DMS153 treated with DMSO at 0.1 percent for 48 hours (cell line): ENCODE results near the gene HM13.
"Not testable (repeated sequence)": the region's sequence is repeated elsewhere in the genome, so short reads cannot be mapped to it uniquely, and the experiment has no call there.

Experiments
- DNase-seq: peaks from one replicate; lab custom pipeline; 2025; ENCODE audit not compliant: unreplicated experiment; lab: John Stamatoyannopoulos, UW

Gene HM13

DNA sequence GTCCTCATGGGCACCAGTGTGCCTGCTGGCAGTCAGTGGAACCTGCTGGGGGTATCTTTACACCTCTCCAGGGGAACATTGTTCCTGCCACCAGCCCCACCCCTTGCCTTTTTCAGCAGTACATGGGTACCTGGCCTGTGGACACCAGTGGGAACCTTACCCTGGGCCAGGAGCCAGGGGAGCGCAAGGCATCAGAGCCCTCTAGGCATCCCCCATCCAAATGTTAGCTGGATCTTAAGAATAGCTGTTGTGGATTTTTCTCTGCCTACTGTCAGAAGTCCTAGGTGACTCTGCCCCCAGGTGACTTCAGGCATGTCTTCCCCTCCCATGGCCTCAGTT is 52.0 kb downstream of the HM13 start:
- no peak for DNase-seq

DNA sequence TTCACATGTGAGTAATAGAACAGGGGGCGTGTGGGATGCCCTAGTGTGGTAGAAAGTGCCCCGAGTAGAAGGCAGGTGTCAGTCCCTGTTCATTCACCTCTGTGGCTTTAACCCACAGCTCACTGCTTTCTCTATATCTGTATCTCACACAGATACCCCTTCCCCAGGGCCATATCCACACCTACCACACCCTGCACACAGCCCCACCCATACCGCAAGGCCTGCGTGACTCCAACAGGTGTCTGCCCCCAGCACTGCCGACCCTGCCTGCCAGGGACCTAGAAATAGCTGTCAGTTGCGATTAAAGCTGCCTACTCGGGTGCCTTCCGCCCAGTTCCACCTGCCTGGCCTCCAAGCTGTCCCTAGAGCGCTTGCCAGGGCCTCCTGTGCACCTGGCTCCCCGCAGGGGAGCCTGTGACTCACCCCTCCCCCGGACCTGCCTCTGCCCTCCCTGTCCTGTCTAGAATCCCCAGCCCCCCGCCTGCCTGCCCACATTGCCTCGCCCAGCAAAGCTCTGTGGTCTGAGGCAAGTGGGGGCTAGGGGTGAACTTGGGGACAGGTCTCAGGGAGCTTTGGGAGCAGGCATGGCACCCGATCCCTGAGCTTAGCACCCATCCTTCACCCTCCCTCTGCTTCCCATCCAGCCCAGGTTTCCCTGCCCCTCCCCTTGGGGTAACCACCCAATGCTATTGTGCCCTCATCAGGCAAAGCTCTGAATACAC is 52.6 kb downstream of the HM13 start:
- DNase-seq = peak; percentile 90

DNA sequence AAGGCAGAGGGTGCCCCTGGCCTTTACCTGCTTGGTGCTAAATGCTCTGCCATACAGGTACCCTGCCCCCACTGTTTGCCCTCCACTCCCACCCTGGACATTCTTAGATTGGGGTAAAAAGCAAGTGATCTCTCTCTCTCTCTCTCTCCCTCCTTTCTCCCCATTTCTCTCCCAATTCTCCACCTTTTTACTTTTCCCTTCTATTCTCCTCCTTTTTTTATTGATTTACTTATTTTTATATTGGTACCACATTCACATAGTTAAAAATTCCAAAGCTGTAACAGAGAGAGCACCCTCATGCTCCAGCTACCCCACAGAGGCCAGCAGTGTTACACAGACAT is 53.1 kb downstream of the HM13 start:
- no peak for DNase-seq

DNA sequence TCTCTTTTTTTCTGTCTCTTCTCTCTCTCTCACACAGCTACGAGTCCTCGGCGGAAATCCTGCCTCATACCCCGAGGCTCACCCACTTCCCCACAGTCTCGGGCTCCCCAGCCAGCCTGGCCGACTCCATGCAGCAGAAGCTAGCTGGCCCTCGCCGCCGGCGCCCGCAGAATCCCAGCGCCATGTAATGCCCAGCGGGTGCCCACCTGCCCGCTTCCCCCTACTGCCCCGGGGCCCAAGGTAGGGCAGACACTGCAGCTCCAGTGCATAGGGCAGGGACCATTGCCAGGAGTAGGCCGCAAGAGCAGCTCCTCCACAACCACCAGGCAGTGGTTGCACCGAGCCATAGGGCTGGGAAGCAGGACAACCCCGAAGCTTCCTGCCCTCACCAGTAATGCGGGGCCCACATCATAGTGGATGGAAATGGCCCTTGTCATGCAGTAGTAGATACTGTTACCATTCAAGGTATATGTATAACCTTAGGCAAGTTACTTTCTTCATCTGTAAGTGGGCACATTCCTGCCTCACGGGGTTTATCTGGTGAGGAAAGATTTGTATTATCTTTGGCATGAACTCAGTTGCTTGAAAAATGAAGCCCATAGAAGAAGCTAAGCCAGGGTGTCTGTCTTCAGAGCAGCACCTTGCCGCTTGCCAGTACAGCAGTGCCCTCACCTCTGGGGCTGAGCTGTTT is 53.9 kb downstream of the HM13 start:
- DNase-seq = no peak

DNA sequence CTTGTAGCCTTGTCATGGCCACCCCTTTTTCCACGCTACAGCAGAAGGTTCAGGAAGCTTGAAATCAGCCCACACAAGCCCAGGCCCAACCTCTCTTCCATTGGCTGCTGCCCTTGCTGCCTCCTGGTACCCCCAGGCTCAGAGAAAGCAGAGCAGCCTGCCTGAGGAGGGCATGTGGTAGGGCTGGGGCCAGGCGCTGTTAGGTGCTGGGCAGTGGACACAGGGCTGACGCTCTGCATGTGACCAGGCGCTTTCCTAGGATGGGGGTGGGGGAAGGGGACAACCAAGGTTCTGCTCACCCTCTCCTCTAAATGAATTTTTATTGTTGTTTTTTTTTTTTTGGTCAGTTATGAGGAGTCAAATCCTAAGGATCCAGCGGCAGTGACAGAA is 54.5 kb downstream of the HM13 start:
- DNase-seq = no peak

DNA sequence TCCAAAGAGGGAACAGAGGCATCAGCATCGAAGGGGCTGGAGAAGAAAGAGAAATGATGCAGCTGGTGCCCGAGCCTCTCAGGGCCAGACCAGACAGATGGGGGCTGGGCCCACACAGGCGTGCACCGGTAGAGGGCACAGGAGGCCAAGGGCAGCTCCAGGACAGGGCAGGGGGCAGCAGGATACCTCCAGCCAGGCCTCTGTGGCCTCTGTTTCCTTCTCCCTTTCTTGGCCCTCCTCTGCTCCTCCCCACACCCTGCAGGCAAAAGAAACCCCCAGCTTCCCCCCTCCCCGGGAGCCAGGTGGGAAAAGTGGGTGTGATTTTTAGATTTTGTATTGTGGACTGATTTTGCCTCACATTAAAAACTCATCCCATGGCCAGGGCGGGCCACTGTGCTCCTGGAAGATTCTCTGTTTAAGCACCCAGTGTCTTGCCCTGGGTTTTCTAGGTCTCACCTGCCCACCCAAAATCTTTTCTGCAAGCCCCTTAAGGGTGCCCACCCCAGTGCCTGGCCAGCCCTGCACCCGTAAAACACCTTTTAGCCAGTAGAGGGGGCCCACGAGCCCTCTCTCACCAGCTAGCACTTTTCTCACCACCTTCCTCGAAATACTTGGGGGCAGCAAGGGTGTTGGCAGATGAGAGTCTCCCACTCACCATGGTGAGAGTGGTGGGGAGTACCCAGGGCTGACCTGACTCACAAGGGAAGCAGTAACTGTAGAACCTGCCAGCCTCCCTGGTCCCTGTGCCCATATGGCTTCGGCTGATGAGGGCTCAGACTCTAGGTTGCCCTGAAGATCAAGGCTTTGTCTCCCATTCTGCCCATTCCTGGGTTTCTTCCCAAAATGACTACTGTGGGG is 55.1 kb downstream of the HM13 start:
- DNase-seq = peak; percentile 37

DNA sequence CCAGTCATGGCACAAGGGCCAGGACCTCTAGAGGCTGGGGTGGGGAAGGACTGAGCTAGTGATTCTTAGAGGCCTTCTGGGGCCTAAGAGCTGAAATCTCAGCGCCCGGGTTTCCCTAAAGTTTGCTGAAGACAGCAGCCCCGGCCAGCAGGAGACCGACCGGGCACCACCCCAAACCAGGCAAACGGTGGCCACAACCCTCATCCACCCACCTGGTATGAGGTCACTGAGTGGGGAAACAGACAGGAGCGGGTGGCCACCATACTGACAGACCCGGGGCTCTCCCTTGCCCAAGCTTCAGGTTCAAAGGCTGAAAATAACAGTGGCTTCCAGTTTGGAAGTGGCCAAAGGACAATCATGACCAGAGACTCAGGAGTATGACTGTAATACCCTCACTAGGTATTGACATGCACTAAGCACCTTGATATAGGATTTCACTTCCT is 55.8 kb downstream of the HM13 start:
- DNase-seq = no peak

DNA sequence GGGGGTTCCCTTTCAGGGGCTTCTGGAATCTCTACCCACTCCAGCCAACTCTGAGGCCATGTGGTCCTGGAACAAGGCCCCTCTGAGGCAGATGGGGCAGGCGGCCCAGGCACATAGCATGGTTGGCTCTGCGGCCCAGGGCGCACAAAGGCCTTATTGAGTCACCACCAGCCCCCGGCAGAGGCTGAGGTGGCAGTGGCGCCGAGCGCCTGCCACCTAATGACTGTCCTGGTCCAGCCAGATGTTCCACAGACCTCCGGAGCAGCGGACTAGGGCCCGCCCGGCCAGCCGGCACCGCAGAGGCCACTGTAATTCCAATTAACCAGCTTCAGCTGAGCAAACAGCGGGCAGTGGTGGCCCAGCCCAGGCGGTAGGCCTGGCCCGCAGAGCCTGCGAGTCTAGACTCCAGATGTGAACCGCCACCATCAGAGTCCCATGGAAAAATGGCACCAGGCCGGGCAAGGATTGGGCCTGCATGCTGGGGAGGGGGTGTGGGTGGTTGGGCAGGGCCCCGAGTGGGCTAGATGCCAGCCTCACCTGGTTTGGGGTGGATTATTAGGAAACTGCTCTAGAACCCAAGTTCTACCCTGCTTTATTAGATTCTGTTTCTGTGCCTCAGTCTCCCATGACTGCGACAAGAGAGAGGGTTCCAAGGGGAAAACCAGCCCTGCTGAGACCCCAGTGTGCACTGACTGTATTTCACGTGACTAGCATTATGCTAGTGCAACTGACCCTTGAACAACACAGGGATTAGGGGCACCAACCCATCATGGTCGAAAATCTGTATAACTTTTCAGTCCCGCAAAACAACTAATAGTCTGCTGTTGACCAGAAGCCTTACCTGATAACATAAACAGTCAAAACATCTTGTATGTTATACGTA is 56.7 kb downstream of the HM13 start:
- DNase-seq = no peak

DNA sequence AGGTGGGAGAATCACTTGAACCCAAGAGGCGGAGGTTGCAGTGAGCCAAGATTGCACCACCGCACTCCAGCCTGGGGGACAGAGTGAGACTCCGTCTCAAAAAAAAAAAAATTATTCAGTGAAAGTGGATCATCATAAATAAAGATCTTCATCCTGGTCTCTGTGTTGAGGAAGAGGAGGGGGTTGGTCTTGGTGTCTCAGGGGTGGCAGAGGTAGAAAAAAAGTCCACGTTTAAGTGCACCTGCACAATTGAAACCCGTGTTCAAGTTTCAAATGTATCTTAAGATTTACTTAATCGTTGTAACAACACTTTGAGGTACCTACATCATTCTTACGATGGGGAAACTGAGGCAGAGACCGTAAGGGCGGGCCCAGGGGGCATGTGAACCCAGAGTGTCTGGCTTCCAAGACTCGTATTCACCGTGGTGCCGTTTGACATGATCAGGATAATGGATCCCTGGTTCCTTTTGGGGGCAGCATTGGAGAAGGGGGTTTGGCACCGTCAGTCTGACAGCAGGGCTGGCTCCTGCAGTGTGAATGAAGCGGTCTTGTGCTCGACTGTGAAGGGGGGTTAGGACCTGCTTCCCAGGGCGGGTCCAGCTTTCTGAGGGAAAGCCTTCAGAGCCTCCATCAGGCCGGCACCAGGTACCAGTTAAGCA is 57.9 kb downstream of the HM13 start:
- no peak for DNase-seq

DNA sequence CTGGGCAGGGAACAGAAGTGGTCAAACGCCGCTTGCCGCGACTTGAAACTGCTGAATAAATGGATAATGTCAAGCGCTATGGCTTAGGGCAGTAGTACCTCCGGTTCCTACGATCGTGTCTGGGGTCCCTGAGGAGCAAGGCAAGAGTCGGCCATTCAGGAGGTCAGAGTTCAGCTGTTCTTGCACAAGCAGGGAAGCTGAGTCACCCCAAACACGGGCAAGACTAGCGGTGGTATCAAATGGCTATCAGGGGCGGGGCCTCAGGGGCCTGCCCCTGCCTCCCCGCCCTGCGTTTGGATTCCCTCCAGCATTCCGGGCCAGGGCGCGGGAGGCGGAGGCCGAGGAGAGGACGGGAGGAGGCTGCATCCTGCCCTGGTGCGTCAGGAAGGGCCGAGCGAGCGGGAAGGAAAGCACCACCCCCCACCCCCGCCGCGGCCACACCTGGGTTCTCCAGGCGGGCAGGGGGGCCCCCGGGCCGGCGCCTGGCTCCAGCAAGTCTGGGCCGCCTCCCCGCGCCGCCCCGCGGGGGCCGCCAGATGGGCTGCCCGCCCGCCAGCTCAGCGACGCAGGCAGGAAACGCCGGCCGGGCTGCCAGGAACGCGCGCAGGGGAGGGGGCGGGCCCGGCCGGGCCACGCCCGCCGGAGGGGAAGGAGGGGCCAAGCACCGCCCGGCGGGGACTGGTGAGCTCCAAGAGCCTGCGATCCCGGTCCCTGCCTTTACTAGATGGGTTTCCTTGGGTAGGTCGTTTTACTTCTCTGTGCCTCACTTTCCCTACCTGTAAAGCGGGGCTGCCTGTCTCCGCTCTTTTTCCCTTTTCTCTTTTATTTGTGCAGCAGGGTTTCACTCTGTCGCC is 58.7 kb downstream of the HM13 start:
- peak; percentile 87 for DNase-seq

DNA sequence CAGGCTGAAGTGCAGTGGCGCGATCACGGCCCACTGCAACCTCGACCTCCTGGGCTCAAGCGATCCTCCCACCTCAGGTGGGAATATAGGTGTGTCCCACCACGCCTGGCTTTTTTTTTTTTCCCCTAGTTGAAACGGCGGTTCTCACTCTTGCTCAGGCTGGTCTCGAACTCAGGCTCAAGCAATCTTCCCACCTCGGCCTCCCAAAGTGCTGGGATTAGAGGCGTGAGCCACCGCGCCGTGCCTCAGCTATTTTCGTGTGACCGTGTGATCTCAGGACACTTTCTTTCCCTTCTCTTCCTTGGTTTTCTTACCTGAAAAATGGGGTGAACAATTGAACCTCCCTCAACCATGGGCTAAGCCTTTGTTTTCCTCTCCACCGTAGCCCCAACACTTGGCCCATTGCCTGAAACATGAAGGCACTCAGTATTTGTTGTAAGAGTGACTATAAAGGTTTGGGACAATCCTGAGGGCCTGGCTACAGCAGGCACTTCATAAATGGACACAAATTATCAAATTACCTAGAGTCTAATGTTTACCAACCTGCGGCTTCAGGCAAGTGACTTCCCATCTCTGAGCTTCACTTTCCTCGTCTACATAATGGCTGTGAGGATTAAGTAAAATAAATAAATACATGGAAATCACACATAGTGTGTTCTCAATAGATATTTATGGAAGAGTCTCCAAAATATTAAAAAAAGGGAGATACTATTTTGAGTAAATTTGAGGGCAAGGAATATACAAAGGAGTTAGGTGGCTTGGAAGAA is 59.5 kb downstream of the HM13 start:
- peak; percentile 91 for DNase-seq

DNA sequence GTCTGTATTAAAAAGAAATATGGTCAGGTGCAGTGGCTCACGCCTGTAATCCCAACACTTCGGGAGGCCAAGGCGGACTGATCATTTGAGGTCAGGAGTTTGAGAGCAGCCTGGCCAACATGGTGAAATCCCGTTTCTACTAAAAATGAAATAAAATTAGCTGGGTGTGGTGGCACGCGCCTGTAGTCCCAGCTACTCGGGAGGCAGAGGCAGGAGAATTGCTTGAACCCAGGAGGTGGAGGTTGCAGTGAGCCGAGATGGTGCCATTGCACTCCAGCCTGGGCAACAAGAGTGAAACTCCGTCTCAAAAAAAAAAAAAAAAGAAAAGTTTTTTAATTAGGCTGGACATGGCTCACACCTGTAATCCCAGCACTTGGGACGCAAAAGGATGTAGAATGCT is 60.7 kb downstream of the HM13 start:
- DNase-seq = not testable (repeated sequence)

DNA sequence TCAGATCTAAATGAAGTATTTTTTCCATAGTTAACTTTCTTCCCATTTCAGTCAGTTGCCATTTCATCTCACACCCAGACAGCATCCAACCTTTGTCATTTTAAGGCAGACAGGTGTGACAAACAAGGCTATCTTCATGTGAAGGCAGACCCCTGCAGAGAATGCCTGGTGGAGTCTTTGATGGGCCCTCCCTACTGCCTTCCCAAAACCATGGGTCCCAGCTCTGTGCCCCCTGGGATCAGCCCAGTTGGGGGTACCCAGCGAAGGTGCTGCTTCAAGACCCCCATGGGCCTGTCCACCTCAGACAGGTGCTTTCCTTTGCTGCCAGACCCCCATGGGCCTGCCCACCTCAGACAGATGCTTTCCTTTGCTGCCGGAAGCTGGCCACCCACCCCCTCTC is 62.5 kb downstream of the HM13 start:
- no peak for DNase-seq

DNA sequence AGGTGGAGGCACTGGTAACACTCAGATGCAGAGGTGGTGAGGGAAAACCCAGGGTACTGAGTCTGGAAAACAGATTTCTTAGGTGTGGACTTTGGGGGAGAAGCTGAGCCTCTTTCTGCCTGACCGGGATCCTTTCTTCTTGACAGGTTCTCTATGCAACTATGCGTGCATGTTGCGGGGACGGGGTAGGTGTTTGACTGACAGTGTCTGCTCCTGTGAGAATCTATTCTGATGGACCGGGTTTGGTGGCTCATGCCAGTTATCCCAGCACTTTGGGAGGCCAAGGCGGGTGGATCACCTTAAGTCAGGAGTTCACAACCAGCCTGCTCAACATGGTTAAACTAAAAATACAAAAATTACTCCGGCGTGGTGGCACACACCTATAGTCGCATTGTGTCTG is 63.0 kb downstream of the HM13 start:
- no peak for DNase-seq

DNA sequence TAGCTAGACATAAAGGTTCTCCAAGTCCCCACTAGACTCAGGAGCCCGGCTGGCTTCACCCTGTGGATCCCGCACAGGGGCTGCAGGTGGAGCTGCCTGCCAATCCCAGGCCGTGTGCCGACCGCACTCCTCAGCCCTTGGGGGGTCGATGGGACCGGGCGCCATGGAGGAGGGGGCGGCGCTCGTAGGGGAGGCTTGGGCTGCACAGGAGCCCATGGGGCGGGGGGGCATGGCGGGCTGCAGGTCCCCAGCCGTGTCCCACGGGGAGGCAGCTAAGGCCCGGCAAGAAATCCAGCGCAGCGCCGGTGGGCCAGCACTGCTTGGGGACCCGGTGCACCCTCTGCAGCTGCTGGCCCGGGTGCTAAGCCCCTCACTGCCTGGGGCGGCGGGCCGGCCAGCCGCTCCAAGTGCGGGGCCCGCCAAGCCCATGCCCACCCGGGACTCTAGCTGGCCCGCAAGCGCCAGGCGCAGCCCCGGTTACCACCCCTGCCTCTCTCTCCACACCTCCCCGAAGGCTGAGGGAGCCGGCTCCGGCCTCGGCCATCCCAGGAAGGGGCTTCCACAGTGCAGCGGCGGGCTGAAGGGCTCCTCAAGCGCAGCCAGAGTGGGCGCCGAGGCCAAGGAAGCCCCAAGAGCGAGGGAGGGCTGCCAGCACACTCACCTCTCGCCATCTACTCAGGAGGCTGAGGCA is 64.4 kb downstream of the HM13 start:
- no peak for DNase-seq

DNA sequence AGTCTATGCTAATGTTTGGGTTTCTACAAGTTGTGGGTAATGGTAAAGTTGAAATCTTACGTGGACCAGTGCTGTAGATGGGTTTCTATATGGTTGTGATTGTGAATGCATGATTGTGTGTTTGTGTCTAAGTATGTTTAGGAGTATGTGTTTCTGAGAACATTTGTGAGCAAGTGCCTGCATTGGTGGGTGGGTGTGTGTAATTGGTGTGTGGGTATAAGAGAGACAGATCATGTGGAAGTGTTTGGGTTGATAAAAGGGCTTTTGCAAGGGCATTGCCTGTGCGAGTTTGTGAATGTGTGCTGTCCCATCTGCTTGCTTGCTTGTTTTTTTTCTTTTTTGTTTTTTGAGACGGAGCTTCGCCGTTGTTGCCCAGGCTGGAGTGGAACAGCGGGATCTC is 65.0 kb downstream of the HM13 start:
- DNase-seq = no peak

DNA sequence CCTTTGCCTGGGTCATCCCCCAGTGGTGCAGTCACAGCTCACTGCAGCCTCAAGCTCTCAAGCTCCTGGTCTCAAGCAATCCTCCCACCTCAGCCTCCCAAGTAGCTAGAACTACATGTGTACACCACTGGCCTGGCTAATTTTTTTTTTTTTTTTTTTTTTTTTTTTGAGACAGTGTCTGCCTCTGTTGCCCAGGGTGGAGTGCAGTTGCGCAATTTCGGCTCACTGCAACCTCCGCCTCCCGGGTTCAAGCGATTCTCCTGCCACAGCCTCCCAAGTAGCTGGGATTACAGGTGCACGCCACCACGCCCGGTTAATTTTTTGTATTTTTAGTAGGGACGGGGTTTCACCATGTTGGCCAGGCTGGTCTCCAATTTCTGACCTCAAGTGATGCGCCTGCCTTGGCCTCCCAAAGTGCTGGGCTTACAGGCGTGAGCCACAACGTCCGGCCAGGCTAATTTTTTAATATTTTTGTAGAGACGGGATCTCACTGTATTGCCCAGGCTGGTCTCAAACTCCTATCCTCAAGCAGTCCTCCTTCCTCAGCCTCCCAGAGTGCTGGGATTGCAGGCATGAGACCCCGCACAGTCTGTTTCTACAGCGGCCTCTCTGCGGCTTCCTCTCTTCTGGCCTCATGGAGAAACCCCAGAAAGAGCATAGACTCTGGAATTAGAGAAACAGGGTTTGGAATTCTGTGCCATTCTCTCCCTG is 65.9 kb downstream of the HM13 start:
- not testable (repeated sequence) for DNase-seq

DNA sequence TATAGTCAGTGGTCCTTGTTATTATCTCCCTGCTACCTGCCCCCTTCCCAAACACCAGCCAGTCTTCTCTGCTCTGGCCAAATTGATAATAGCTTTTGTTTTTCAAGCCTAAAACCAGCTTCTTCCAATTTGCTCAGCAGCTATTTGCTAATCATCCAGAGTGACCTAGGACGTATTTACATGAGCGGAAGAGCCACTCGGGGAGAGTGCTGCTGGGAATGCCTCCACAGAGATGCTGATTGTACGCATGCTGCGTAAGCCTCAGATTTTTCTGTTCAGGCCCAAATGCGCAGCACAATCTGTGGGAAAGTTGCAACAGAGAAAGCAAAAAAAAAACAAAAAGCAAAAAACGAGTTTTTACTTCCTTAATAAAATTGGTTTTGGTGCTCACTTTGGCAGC is 66.5 kb downstream of the HM13 start:
- DNase-seq = no peak
